ENCODE measurements around the gene TMEM190.
"Not testable (repeated sequence)": the region's sequence is repeated elsewhere in the genome, so short reads cannot be mapped to it uniquely, and the experiment has no call there.

Gene TMEM190

GRCh38 chr19:55385724-55386492 is 9.3 kb downstream of the TMEM190 start, which contains the start of gene RPL28:
Gene RPL28, plus strand, starts transcription at chr19:55385932. Its CDS starts 426 bp downstream, at chr19:55386358.
- peak within 1 kb of the TSS; percentile 91 for H3K4me3 ChIP-seq (ENCODE audit: low read length)
- TF ChIP-seq ZNF274 (IDR thresholded peaks at IDR 0.05; ENCODE audit: low read depth, low read length), result no peak

DNA sequence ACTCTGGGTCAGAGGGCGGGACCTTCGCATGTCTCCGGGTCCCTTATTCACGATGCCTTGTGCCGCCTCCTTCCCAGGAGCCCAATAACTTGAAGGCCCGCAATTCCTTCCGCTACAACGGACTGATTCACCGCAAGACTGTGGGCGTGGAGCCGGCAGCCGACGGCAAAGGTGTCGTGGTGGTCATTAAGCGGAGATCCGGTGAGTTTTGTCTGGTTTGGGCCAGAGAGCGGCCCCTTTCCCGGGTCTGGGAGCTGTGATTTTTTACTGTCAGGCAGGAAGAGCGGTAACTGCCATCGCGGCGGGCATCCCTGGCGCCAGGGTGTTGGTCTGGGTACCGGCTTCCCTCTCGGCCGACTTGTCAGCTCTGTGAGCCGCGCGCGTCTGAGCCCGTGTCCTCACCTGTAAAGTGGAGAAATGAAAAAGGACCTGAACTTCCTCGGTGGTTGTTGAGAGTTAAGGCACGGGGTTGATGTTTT is 9.9 kb downstream of the TMEM190 start:
- TF ChIP-seq ZNF274 (IDR thresholded peaks at IDR 0.05; ENCODE audit: low read depth, low read length), result no peak
- H3K4me3 ChIP-seq (ENCODE audit: low read length), result peak overlapping the region; percentile 91

DNA sequence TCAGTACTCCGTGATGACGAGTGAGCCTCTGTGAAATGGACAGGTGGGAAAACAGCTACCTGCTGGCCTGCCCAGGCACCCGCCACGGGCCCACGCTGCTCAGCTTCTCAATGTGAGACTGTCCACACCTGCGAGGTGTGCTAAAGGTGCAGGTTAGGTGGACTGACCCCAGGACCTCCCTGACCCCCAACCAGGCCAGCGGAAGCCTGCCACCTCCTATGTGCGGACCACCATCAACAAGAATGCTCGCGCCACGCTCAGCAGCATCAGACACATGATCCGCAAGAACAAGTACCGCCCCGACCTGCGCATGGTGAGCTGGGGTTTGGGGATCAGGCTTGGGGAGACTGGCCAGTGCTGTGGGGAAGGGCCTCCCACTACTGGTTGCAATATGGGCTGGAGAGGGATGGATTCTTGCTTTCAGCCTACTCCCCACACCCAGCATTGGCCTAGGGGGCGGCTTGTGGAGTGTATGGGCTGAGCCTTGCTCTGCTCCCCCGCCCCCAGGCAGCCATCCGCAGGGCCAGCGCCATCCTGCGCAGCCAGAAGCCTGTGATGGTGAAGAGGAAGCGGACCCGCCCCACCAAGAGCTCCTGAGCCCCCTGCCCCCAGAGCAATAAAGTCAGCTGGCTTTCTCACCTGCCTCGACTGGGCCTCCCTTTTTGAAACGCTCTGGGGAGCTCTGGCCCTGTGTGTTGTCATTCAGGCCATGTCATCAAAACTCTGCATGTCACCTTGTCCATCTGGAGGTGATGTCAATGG is 11.3 kb downstream of the TMEM190 start:
- TF ChIP-seq ZNF274 (IDR thresholded peaks at IDR 0.05; ENCODE audit: low read depth, low read length), result no peak
- peak overlapping the region; percentile 91; the same call in 1 of the 2 replicates for H3K4me3 ChIP-seq (ENCODE audit: low read length)

DNA sequence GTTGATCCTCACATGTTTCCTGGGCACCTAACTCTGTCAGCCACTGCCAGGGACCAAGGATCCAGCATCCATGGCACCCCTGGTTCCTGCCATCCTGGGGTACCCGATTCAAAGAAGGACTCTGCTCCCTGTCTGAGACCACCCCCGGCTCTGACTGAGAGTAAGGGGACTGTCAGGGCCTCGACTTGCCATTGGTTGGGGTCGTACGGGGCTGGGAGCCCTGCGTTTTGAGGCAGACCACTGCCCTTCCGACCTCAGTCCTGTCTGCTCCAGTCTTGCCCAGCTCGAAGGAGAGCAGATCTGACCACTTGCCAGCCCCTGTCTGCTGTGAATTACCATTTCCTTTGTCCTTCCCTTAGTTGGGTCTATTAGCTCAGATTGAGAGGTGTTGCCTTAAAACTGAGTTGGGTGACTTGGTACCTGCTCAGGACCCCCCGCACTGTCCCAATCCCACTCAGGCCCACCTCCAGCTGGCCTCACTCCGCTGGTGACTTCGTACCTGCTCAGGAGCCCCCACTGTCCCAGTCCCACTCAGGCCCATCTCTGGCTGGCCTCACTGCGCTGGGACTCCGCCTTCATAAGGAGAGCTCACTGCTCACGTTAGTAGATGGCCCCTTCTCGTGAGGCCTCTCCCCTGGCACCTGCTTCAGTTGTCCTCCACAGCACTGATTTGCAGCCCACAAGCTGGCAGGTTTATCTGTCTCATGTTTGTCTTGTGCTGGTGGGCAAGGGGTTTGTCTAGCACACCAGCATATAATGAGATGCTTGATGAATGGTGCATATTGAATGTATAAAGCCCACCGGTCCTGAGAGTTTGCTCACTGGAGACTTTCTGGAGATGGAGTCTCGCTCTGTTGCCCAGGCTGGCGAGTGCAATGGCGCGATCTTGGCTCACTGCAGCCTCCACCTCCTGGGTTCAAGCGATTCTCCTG is 13.0 kb downstream of the TMEM190 start:
- H3K4me3 ChIP-seq (ENCODE audit: low read length), result no peak overlapping the region
- no peak for TF ChIP-seq ZNF274 (IDR thresholded peaks at IDR 0.05; ENCODE audit: low read depth, low read length)

GRCh38 chr19:55390461-55390880 is 13.8 kb downstream of the TMEM190 start:
- TF ChIP-seq ZNF274 (IDR thresholded peaks at IDR 0.05; ENCODE audit: low read depth, low read length), result no peak
- H3K4me3 ChIP-seq (ENCODE audit: low read length), result no peak overlapping the region

DNA sequence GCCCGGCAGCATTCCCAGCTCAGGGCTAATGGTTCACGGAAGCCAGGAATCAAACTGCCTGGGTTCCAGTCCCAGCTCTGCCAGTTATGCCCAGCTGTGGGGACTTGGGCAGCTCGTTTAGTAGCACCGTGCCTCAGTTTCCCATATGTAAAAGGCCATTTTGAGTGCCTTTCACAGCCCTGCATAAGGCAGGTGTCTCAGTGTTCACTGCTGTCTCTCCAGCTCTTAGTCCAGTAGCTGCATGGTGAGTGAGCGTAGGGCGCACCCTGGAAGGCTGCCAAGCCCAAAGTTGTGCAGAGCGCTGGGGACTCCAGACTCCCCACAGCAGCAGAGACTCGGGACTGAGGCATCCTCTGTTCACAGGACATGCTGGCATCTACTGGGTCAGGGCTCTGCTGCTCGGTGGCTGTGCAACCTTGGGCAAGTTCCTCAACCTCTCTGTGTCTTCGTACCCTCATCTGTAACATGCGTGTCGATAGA is 14.6 kb downstream of the TMEM190 start:
- H3K4me3 ChIP-seq (ENCODE audit: low read length), result no peak overlapping the region
- no peak for TF ChIP-seq ZNF274 (IDR thresholded peaks at IDR 0.05; ENCODE audit: low read depth, low read length)

- no peak overlapping the region for H3K4me3 ChIP-seq (ENCODE audit: low read length)
- TF ChIP-seq ZNF274 (IDR thresholded peaks at IDR 0.05; ENCODE audit: low read depth, low read length), result no peak
These were observed 15.3 kb downstream of the TMEM190 start for GRCh38 chr19:55391702-55392615.

DNA sequence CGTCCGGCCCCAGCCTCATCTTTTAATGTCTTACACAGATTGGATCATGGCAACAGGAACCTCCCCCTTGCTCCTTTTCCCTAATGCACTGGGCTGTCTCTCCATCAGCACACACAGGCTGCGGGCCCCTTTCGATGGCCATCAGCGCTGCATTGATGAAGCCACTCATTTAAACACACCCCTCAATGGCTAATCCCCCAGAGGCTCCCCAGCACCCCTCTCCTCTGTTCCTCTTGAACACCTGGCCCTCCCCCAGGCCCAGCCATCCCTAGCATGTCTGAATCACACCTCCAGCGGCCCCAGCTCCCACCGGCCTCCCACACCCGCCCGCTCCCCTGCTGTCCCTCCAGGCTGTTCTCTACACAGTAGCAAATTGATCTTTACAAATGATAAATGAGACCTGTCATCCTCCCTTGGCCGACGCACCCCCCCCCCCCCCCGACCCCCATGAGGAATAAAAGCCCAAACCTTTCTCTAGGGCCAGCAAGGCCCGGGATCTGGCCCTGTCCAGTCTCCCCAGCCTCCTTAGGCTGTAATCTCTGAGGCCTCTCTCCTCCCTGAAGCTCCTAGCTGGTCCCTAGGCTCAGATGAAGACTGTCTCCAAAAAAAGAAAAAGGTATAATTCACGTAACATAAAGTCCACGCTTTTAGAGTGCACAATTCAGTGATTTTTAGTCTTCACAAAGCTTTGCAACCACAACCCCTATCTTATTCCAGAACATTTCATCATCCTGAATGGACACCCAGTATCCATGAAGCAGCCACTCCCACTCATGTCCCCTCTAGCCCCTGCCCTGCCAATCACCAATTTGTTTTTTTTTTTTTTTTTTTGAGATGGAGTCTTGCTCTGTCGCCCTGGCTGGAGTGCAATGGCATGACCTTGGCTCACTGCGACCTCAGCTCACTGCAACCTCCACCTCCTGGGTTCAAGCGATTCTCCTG is 16.5 kb downstream of the TMEM190 start:
- no peak overlapping the region for H3K4me3 ChIP-seq (ENCODE audit: low read length)
- no peak for TF ChIP-seq ZNF274 (IDR thresholded peaks at IDR 0.05; ENCODE audit: low read depth, low read length)

DNA sequence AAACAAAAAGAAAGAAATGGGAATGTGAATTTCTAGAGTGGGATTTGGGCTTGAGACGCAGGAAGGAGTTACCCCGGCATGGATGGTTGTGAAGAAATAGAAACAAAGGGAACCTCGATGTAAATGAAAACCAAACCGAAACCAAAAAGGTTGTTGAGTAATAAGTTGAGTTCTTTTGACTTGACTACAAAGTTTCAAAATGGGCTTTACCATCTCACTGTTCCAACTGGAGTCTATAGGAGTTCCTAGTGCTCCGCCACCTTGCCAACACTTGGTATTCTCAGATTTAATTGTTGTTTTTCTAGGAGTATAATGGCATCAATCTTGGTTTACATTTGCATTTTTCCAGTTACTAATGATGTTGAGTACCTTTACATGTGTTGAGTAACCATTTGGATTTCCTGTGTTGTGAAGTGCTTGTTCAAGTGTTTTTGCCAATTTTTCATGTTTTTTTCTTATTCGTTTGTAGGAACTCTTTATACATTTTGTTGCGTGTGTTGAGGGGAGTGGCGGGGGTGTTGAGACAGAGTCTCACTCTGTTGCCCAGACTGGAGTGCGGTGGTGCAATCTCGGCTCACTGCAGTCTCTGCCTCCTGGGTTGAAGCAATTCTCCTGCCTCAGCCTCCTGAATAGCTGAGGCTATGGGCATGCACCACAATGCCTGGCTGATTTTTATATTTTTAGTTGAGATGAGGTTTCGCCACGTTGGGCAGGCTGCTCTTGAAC is 21.7 kb downstream of the TMEM190 start:
- TF ChIP-seq ZNF274 (IDR thresholded peaks at IDR 0.05; ENCODE audit: low read depth, low read length), result no peak
- no peak overlapping the region for H3K4me3 ChIP-seq (ENCODE audit: low read length)

- no peak for TF ChIP-seq ZNF274 (IDR thresholded peaks at IDR 0.05; ENCODE audit: low read depth, low read length)
- H3K4me3 ChIP-seq (ENCODE audit: low read length), result no peak overlapping the region
These were observed 23.9 kb downstream of the TMEM190 start for GRCh38 chr19:55400281-55401087.

GRCh38 chr19:55401390-55401789 is 24.8 kb downstream of the TMEM190 start:
- H3K4me3 ChIP-seq (ENCODE audit: low read length), result not testable (repeated sequence)

Measured in GM08714 (cell line).